K562 (cell line): ENCODE data around the gene TMTC3. TPM values are rescaled to one million over a fixed set of nuclear protein-coding genes. Genes with fewer than 3 reads are reported as not detected.

Source experiments
- ATF7 ChIP-seq: fragments of 450-650 bp; IDR thresholded peaks from 2 replicates; pipeline ENCODE4 v1.7.1; 2014; ENCODE audit warnings: mild to moderate bottlenecking, moderate library complexity
- C11orf30 ChIP-seq: fragments of 450-650 bp; IDR thresholded peaks from 2 replicates; pipeline ENCODE4 v1.6.1; 2016; ENCODE audit warnings: low read depth, mild to moderate bottlenecking
- CC2D1A ChIP-seq: fragments of 450-650 bp; IDR thresholded peaks from 2 replicates; pipeline ENCODE4 v1.6.1; 2017; ENCODE audit warnings: mild to moderate bottlenecking
- HDAC2 ChIP-seq: fragments of 450-650 bp; IDR thresholded peaks from 2 replicates; pipeline ENCODE4 v1.6.1; 2016; ENCODE audit warnings: mild to moderate bottlenecking
- KLF13 ChIP-seq: fragments of 450-650 bp; IDR thresholded peaks from 2 replicates; pipeline ENCODE4 v1.6.1; 2016; ENCODE audit warnings: missing genetic modification characterization, low read depth, mild to moderate bottlenecking, missing compliant biosample characterization, moderate library complexity, borderline replicate concordance
- MAFF ChIP-seq: IDR thresholded peaks from 2 replicates; pipeline ENCODE4 v1.6.1; 2012; ENCODE audit warnings: low read length, improper control_type of control experiment
- NR2C1 ChIP-seq, 2 experiments: fragments of 450-650 bp; IDR thresholded peaks; 2 replicates each; pipeline ENCODE4 v1.6.1; 2017; ENCODE audit warnings: mild to moderate bottlenecking in 2 of 2, antibody characterized with exemption in 1 of 2, inconsistent platforms in 1 of 2, missing compliant biosample characterization in 1 of 2, missing genetic modification characterization in 1 of 2
- PHF20 ChIP-seq: fragments of 450-650 bp; IDR thresholded peaks from 2 replicates; pipeline ENCODE4 v1.6.1; 2018; ENCODE audit not compliant: partially characterized antibody
- STAG1 ChIP-seq: sonication (generic); formaldehyde crosslinking; IDR thresholded peaks from 2 replicates; pipeline ENCODE4 v1.5.0; 2020; ENCODE audit warnings: missing genetic modification reagents, borderline replicate concordance
- ZNF764 ChIP-seq: fragments of 250-450 bp; sonication (Bioruptor Pico); IDR thresholded peaks from 2 replicates; pipeline ENCODE4 v1.4.0; 2020; ENCODE audit warnings: low read depth, mild to moderate bottlenecking, moderate library complexity
- ZNF766 ChIP-seq: fragments of 200-800 bp; sonication (Bioruptor generic); conservative IDR thresholded peaks from 2 replicates; pipeline ENCODE4 v1.6.1; 2016; ENCODE audit warnings: missing genetic modification characterization, missing compliant biosample characterization
- polyA plus RNA-seq, 8 experiments: library from polyadenylated mRNA; depleted of rRNA in 4 of 8; stranded (reverse) in 5 of 8; unstranded in 3 of 8; fragments of >200 nt; fragmentation: Nextera tagmentation in 2 of 8; fragmentation: Illumina TruSeq in 1 of 8; extraction: Ambion mirVana in 2 of 8; extraction: Trizol in 1 of 8; gene quantifications; 2 replicates each; pipeline versions ENCODE4 v1.2.1 to v1.2.3, GENCODE V29; 2011 to 2014; ENCODE audit warnings: inconsistent platforms in 1 of 8, missing spikeins in 1 of 8
- total RNA-seq, 7 experiments: library from RNA; depleted of rRNA in 6 of 7; stranded (reverse); fragments of >200 nt in 6 of 7; fragmentation: Illumina TruSeq in 2 of 7; extraction: Trizol in 2 of 7; gene quantifications; 2 replicates each; pipeline versions ENCODE4 v1.2.1 to v1.2.3, GENCODE V29; 2011 to 2021; ENCODE audit warnings: low replicate concordance in 1 of 7
- TF ChIP-seq, protein P1 (sequence below): sonication (generic); formaldehyde crosslinking; IDR thresholded peaks from 2 replicates; pipeline ENCODE4 v1.8.1; 2023; ENCODE audit warnings: mild to moderate bottlenecking, missing genetic modification reagents
- TF ChIP-seq, protein P2 (sequence below), 2 experiments: fragments of 450-650 bp in 1 of 2; sonication (generic) in 1 of 2; formaldehyde crosslinking in 1 of 2; IDR thresholded peaks; 2 replicates each; pipeline versions ENCODE4 v1.7.1 to v1.9.0; 2016 to 2022; ENCODE audit warnings: inconsistent platforms in 1 of 2, mild to moderate bottlenecking in 1 of 2, missing genetic modification reagents in 1 of 2
- TF ChIP-seq, protein P3 (sequence below): fragments of 450-650 bp; IDR thresholded peaks from 2 replicates; pipeline ENCODE4 v1.6.1; 2016; ENCODE audit warnings: low read depth, mild to moderate bottlenecking, moderate library complexity

The TMTC3 gene
- total and polyA plus RNA-seq, 9 of the 15 experiments (the other 6 are each of a cell fraction or from before 2014, with no cell fraction given) = 1.9 to 9.8 (median 4.7) TPM

DNA sequence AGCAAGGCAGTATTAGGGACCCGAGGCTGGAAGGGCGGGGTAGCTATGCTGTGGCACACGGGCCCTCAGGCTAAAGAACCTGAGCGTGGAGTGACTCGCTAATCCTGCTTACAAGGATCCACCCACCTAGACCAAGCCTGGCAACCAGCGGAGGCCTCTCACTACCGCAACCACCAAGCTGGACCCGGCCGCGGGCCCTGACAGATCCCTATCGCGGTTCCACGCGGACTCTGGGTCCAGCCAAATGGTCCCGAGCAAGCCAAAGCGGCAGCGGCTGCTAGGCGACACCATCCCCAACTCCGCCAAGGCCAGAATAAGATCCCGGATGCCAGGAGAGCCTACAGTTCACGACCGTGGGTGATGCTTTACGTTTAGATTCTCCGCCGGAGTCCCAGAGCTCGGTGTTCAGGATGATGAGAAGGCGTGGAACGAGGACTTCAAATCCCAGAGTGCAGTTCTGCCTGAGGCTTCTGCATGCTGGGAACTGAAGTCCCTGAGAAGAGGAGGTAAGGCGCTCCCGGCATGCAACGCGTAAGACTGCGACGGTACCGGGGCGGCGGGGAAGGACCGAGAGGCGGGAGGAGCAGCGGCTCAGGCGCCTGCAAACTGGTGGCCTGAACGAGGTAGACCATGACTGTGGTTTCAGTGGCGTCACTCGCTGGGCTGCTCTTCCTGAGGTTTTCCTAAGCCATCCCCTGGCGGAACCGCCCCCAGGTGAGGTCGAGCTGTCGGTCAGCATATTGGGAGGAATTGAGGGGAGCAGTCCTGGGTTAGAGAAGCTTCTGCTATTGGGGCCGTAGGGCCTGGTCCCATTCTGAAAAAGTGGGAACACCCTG is at the start of gene TMTC3, which contains the start of gene CEP290 (continued):
- TF ChIP-seq, protein P1, sequence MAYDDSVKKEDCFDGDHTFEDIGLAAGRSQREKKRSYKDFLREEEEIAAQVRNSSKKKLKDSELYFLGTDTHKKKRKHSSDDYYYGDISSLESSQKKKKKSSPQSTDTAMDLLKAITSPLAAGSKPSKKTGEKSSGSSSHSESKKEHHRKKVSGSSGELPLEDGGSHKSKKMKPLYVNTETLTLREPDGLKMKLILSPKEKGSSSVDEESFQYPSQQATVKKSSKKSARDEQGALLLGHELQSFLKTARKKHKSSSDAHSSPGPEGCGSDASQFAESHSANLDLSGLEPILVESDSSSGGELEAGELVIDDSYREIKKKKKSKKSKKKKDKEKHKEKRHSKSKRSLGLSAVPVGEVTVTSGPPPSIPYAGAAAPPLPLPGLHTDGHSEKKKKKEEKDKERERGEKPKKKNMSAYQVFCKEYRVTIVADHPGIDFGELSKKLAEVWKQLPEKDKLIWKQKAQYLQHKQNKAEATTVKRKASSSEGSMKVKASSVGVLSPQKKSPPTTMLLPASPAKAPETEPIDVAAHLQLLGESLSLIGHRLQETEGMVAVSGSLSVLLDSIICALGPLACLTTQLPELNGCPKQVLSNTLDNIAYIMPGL (CRISPR knock-in tag) = no peak
- TF ChIP-seq, protein P2, sequence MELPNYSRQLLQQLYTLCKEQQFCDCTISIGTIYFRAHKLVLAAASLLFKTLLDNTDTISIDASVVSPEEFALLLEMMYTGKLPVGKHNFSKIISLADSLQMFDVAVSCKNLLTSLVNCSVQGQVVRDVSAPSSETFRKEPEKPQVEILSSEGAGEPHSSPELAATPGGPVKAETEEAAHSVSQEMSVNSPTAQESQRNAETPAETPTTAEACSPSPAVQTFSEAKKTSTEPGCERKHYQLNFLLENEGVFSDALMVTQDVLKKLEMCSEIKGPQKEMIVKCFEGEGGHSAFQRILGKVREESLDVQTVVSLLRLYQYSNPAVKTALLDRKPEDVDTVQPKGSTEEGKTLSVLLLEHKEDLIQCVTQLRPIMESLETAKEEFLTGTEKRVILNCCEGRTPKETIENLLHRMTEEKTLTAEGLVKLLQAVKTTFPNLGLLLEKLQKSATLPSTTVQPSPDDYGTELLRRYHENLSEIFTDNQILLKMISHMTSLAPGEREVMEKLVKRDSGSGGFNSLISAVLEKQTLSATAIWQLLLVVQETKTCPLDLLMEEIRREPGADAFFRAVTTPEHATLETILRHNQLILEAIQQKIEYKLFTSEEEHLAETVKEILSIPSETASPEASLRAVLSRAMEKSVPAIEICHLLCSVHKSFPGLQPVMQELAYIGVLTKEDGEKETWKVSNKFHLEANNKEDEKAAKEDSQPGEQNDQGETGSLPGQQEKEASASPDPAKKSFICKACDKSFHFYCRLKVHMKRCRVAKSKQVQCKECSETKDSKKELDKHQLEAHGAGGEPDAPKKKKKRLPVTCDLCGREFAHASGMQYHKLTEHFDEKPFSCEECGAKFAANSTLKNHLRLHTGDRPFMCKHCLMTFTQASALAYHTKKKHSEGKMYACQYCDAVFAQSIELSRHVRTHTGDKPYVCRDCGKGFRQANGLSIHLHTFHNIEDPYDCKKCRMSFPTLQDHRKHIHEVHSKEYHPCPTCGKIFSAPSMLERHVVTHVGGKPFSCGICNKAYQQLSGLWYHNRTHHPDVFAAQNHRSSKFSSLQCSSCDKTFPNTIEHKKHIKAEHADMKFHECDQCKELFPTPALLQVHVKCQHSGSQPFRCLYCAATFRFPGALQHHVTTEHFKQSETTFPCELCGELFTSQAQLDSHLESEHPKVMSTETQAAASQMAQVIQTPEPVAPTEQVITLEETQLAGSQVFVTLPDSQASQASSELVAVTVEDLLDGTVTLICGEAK (IDR thresholded peaks at IDR 0.05) = peak; percentile 59
- TF ChIP-seq, protein P2 (CRISPR knock-in tag; IDR thresholded peaks at IDR 0.05) = no peak
- no peak for TF ChIP-seq ZNF764 (CRISPR knock-in tag)
- TF ChIP-seq STAG1 = no peak
- no peak for TF ChIP-seq CC2D1A
- TF ChIP-seq NR2C1 (IDR thresholded peaks at IDR 0.05) = no peak
- peak; percentile 86 for TF ChIP-seq NR2C1 (tag; IDR thresholded peaks at IDR 0.05)
- peak; percentile 81; the same call in 1 of the 2 replicates for TF ChIP-seq ATF7
- peak; percentile 95 for TF ChIP-seq ZNF766 (CRISPR knock-in tag)
- peak; percentile 39; the same call in 1 of the 2 replicates for TF ChIP-seq C11orf30
- TF ChIP-seq MAFF = 0 out of 2 replicates have a peak, but pooled peaks have one; percentile 3
- TF ChIP-seq, protein P3, sequence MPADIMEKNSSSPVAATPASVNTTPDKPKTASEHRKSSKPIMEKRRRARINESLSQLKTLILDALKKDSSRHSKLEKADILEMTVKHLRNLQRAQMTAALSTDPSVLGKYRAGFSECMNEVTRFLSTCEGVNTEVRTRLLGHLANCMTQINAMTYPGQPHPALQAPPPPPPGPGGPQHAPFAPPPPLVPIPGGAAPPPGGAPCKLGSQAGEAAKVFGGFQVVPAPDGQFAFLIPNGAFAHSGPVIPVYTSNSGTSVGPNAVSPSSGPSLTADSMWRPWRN = no peak
- 0 out of 2 replicates have a peak, but pooled peaks have one; percentile 54 for TF ChIP-seq KLF13 (tag)
- TF ChIP-seq PHF20 = peak; percentile 66
- TF ChIP-seq HDAC2 = peak; percentile 80
